Brain microvascular endothelial cell (primary cell): ENCODE results near the gene CRK.
"Not testable (repeated sequence)": the region's sequence is repeated elsewhere in the genome, so short reads cannot be mapped to it uniquely, and the experiment has no call there.

Experiments used
- DNase-seq: peaks from one replicate; pipeline ENCODE4 v3.0.0-alpha.2; 2020
- H3K27ac ChIP-seq: fragments of 250-450 bp; sonication (Bioruptor Pico); 2 replicates; pipeline ENCODE4 v1.5.1; 2020; ENCODE audit warnings: mild to moderate bottlenecking, moderate library complexity
- H3K27me3 ChIP-seq: fragments of 250-450 bp; sonication (Bioruptor Pico); replicated peaks from 2 replicates; pipeline ENCODE4 v1.5.1; 2020; ENCODE audit warnings: mild to moderate bottlenecking
- H3K36me3 ChIP-seq: fragments of 250-450 bp; sonication (Bioruptor Pico); replicated peaks from 2 replicates; pipeline ENCODE4 v1.5.1; 2020; ENCODE audit warnings: mild to moderate bottlenecking
- H3K4me3 ChIP-seq: 2 replicates; pipeline ENCODE4 v1.5.1; 2011; ENCODE audit warnings: low read depth, mild to moderate bottlenecking, control low read depth, low read length, moderate library complexity
- in situ Hi-C: cut with HindIII; loops from 2 replicates; pipeline ENCODE4 v1.10.0; 2017; ENCODE audit warnings: low sequenced_read_pairs, low pct_ligation_motif_present
- TF ChIP-seq, protein P1 (sequence below): IDR thresholded peaks from 2 replicates; pipeline ENCODE4 v1.5.1; 2011; ENCODE audit warnings: low read depth, mild to moderate bottlenecking, moderate library complexity, low read length, control low read depth, inconsistent platforms; ENCODE audit errors: missing control alignments

CRK gene

GRCh38 chr17:1454541-1454940 is 1.5 kb downstream of the CRK start:
- Histone ChIP-seq H3K4me3 (peak overlapping the region; percentile 95), H3K36me3 (peaks cover 3% of the 10 kb centered on the region), H3K27me3 (no peaks in the 10 kb centered on the region), H3K27ac (no peak overlapping the region)
- DNase-seq, result no peak
- in situ Hi-C loops, result no loop called here
- TF ChIP-seq, protein P1, sequence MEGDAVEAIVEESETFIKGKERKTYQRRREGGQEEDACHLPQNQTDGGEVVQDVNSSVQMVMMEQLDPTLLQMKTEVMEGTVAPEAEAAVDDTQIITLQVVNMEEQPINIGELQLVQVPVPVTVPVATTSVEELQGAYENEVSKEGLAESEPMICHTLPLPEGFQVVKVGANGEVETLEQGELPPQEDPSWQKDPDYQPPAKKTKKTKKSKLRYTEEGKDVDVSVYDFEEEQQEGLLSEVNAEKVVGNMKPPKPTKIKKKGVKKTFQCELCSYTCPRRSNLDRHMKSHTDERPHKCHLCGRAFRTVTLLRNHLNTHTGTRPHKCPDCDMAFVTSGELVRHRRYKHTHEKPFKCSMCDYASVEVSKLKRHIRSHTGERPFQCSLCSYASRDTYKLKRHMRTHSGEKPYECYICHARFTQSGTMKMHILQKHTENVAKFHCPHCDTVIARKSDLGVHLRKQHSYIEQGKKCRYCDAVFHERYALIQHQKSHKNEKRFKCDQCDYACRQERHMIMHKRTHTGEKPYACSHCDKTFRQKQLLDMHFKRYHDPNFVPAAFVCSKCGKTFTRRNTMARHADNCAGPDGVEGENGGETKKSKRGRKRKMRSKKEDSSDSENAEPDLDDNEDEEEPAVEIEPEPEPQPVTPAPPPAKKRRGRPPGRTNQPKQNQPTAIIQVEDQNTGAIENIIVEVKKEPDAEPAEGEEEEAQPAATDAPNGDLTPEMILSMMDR, result no peak

DNA sequence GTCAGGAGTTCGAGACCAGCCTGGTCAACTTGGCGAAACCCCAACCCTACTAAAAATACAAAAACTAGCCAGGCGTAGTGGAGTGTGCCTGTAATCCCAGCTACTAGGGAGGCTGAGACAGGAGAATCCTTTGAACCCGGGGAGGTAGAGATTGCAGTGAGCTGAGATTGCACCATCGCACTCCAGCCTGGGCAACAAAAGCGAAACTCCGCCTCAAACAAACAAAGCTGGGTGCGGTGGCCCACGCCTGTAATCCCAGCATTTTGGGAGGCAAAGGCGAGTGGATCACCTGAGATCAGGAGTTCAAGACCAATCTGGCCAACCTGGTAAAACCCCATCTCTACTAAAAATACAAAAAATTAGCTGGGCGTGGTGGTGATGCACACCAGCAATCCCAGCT is 2.3 kb downstream of the CRK start:
- in situ Hi-C loops, DNase-seq, H3K27ac ChIP-seq, H3K4me3 ChIP-seq, H3K36me3 ChIP-seq, H3K27me3 ChIP-seq: not testable (repeated sequence)

DNA sequence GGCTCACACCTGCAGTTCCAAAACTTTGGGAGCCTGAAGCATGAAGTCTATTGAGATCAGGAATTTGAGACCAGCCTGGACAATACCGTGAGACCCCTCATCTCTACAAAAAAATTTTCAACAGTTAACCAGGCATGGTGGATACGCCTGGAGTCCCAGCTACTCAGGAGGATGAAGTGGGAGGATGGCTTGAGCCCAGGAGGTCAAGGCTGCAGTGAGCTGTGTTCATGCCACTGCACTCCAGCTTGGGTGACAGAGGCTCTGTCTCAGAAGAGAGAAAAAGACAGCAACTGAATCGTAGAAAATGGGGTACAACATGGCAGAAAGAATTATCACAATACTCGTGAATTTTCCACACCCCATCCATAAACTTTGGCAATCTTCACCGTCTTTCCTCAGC is 3.2 kb downstream of the CRK start:
- peaks cover 3% of the 10 kb centered on the region for H3K36me3 ChIP-seq
- no peak overlapping the region for H3K4me3 ChIP-seq
- in situ Hi-C loops, result no loop called here
- TF ChIP-seq, protein P1, result no peak
- no peaks in the 10 kb centered on the region for H3K27me3 ChIP-seq
- H3K27ac ChIP-seq, result no peak overlapping the region
- DNase-seq, result no peak

- H3K36me3 ChIP-seq, H3K4me3 ChIP-seq, in situ Hi-C loops, H3K27ac ChIP-seq, DNase-seq, H3K27me3 ChIP-seq: not testable (repeated sequence)
Measured at GRCh38 chr17:1450261-1450660, 5.8 kb downstream of the CRK start.

- DNase-seq, result no peak
- in situ Hi-C loops, result no loop called here
- H3K36me3 ChIP-seq, result peaks cover 10% of the 10 kb centered on the region
- H3K4me3 ChIP-seq, result no peak overlapping the region
- H3K27me3 ChIP-seq, result no peaks in the 10 kb centered on the region
- TF ChIP-seq, protein P1, result no peak
- no peak overlapping the region for H3K27ac ChIP-seq
Measured at GRCh38 chr17:1449412-1449967, 6.5 kb downstream of the CRK start.

DNA sequence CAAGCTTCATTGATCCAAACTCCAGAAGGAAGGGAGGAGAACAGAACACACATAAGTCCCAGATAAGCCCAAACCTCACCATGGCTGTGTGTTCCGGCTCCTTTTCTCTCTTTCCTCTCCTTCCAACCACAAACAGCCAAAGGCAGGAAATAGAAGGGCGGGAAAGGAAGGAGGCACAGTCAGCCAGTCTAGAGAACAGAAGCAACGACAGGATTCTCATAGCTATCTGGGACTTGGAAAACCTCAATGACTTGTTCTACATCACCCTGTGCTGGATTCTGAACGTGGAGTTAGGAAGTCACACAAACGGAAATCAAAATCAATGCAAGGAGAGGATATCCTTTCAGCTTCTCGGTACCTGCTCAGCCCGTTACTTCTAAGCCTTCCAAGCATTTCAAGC is 9.0 kb downstream of the CRK start:
- Histone ChIP-seq H3K27me3 (no peaks in the 10 kb centered on the region), H3K27ac (no peak overlapping the region), H3K36me3 (peaks cover 6% of the 10 kb centered on the region), H3K4me3 (no peak overlapping the region)
- TF ChIP-seq, protein P1, result no peak
- in situ Hi-C loops, result no loop called here
- no peak for DNase-seq

- no peak for DNase-seq
- TF ChIP-seq, protein P1, result no peak
- Histone ChIP-seq H3K27ac (no peak overlapping the region), H3K36me3 (peaks cover 6% of the 10 kb centered on the region), H3K4me3 (no peak overlapping the region), H3K27me3 (no peaks in the 10 kb centered on the region)
- in situ Hi-C loops, result no loop called here
Measured at GRCh38 chr17:1446201-1446600, 9.8 kb downstream of the CRK start.

- in situ Hi-C loops, H3K4me3 ChIP-seq, H3K27me3 ChIP-seq, H3K36me3 ChIP-seq, H3K27ac ChIP-seq, DNase-seq: not testable (repeated sequence)
Measured at GRCh38 chr17:1445695-1446094, 10.3 kb downstream of the CRK start.

- H3K27ac ChIP-seq, H3K27me3 ChIP-seq, in situ Hi-C loops, H3K4me3 ChIP-seq, DNase-seq: not testable (repeated sequence)
- H3K36me3 ChIP-seq, result peaks cover 12% of the 10 kb centered on the region
Measured at GRCh38 chr17:1442721-1443120, 13.3 kb downstream of the CRK start.
